Loucy (cell line): Measurements from ENCODE around the gene BICRA.

Source experiments
- H2AFZ ChIP-seq: fragments of 200-600 bp; sonication (generic); 2 replicates; pipeline ENCODE4 v1.6.0; 2016; ENCODE audit warnings: antibody characterized with exemption, mild to moderate bottlenecking, low read length, moderate library complexity
- H3F3A ChIP-seq: fragments of 200-600 bp; 2 replicates; pipeline ENCODE4 v1.6.0; 2016; ENCODE audit warnings: antibody characterized with exemption, low read depth, mild to moderate bottlenecking
- H3K27me3 ChIP-seq: fragments of 200-600 bp; sonication (generic); 2 replicates; pipeline ENCODE4 v1.6.1; 2014; ENCODE audit warnings: low read length, mild to moderate bottlenecking; ENCODE audit not compliant: insufficient read depth, poor library complexity, severe bottlenecking
- H3K36me3 ChIP-seq: fragments of 200-600 bp; sonication (generic); 2 replicates; pipeline ENCODE4 v1.6.1; 2016; ENCODE audit warnings: low read length; ENCODE audit not compliant: insufficient read depth
- H3K4me1 ChIP-seq: fragments of 200-600 bp; sonication (generic); 2 replicates; pipeline ENCODE4 v1.5.1; 2014; ENCODE audit warnings: low read length, mild to moderate bottlenecking; ENCODE audit not compliant: insufficient read depth, poor library complexity, severe bottlenecking
- H3K4me2 ChIP-seq: fragments of 200-600 bp; sonication (generic); 2 replicates; pipeline ENCODE4 v1.6.0; 2014; ENCODE audit warnings: antibody characterized with exemption, low read length, low read depth, mild to moderate bottlenecking; ENCODE audit not compliant: poor library complexity, severe bottlenecking
- H3K4me3 ChIP-seq: fragments of 200-600 bp; sonication (generic); 2 replicates; pipeline ENCODE4 v1.5.1; 2014; ENCODE audit warnings: low read length, mild to moderate bottlenecking, mixed read lengths; ENCODE audit not compliant: poor library complexity, severe bottlenecking
- H3K79me2 ChIP-seq: fragments of 200-600 bp; sonication (generic); 2 replicates; pipeline ENCODE4 v1.6.1; 2014; ENCODE audit warnings: low read length; ENCODE audit not compliant: insufficient read depth
- H3K9ac ChIP-seq: fragments of 200-600 bp; sonication (generic); 2 replicates; pipeline ENCODE4 v1.6.0; 2014; ENCODE audit warnings: mild to moderate bottlenecking, low read depth, low read length, moderate library complexity; ENCODE audit not compliant: poor library complexity, severe bottlenecking
- H3K9me2 ChIP-seq: fragments of 200-600 bp; sonication (generic); replicated peaks from 2 replicates; pipeline ENCODE4 v1.6.1; 2016; ENCODE audit warnings: low read depth, low read length, mixed read lengths
- H3K9me3 ChIP-seq: fragments of 200-600 bp; sonication (generic); 2 replicates; pipeline ENCODE4 v1.6.1; 2014; ENCODE audit warnings: mild to moderate bottlenecking, antibody characterized with exemption, low read length, low read depth; ENCODE audit not compliant: insufficient read depth
- H4K20me1 ChIP-seq: fragments of 200-600 bp; sonication (generic); 2 replicates; pipeline ENCODE4 v1.6.0; 2014; ENCODE audit warnings: antibody characterized with exemption, low read length, mild to moderate bottlenecking; ENCODE audit not compliant: insufficient read depth, poor library complexity, severe bottlenecking
- CTCF ChIP-seq: fragments of 200-600 bp; sonication (generic); conservative IDR thresholded peaks from 2 replicates; pipeline ENCODE4 v1.5.1; 2014; ENCODE audit warnings: mild to moderate bottlenecking, antibody characterized with exemption, low read length
- EZH2phosphoT487 ChIP-seq: fragments of 200-600 bp; IDR thresholded peaks from 2 replicates; pipeline ENCODE4 v1.6.1; 2018; ENCODE audit warnings: antibody characterized with exemption, mild to moderate bottlenecking, moderate library complexity, borderline replicate concordance

BICRA gene

GRCh38 chr19:47641891-47642485 lies 33.1 kb downstream of the BICRA start:
- H3F3A ChIP-seq = no peaks in the 10 kb centered on the region
- H3K4me3 ChIP-seq = no peak overlapping the region
- H4K20me1 ChIP-seq = peaks cover 7% of the 10 kb centered on the region
- no peaks in the 10 kb centered on the region; the same call in 1 of the 2 replicates for H3K36me3 ChIP-seq
- H3K79me2 ChIP-seq = peaks cover 53% of the 10 kb centered on the region
- no peak for TF ChIP-seq EZH2phosphoT487
- no peak for TF ChIP-seq CTCF
- H3K9me2 ChIP-seq = no peaks in the 10 kb centered on the region
- no peaks in the 10 kb centered on the region for H3K9me3 ChIP-seq
- no peaks in the 10 kb centered on the region for H3K27me3 ChIP-seq
- H3K4me1 ChIP-seq = peaks cover 3% of the 10 kb centered on the region
- H3K9ac ChIP-seq = no peak overlapping the region
- no peak overlapping the region for H2AFZ ChIP-seq
- no peak overlapping the region for H3K4me2 ChIP-seq

- Histone ChIP-seq H3K36me3 (no peaks in the 10 kb centered on the region; the same call in 1 of the 2 replicates), H3K79me2 (peaks cover 55% of the 10 kb centered on the region), H4K20me1 (peaks cover 19% of the 10 kb centered on the region), H3K9ac (no peak overlapping the region), H3K4me3 (no peak overlapping the region), H3F3A (no peaks in the 10 kb centered on the region), H3K27me3 (no peaks in the 10 kb centered on the region), H2AFZ (no peak overlapping the region), H3K9me2 (no peaks in the 10 kb centered on the region), H3K4me1 (no peaks in the 10 kb centered on the region), H3K4me2 (no peak overlapping the region), H3K9me3 (no peaks in the 10 kb centered on the region)
- TF ChIP-seq EZH2phosphoT487 (no peak), CTCF (no peak)
Observed at GRCh38 chr19:47643281-47643680, 34.3 kb downstream of the BICRA start.

- H3K27me3 ChIP-seq = no peaks in the 10 kb centered on the region
- no peak overlapping the region for H3K4me3 ChIP-seq
- peaks cover 21% of the 10 kb centered on the region for H4K20me1 ChIP-seq
- no peaks in the 10 kb centered on the region for H3K9me3 ChIP-seq
- no peak overlapping the region for H3K4me2 ChIP-seq
- H3K9ac ChIP-seq = no peak overlapping the region
- H3K36me3 ChIP-seq = no peaks in the 10 kb centered on the region; the same call in 1 of the 2 replicates
- no peak for TF ChIP-seq EZH2phosphoT487
- TF ChIP-seq CTCF = no peak
- H3K79me2 ChIP-seq = peaks cover 56% of the 10 kb centered on the region
- H2AFZ ChIP-seq = no peak overlapping the region
- no peaks in the 10 kb centered on the region for H3K9me2 ChIP-seq
- H3K4me1 ChIP-seq = no peaks in the 10 kb centered on the region
- no peaks in the 10 kb centered on the region for H3F3A ChIP-seq
Observed at GRCh38 chr19:47644199-47644598, 35.3 kb downstream of the BICRA start.
